Stimulated activated naive CD8-positive, alpha-beta T cell treated with anti-CD3 and anti-CD28 coated beads, Interleukin-15, Interleukin-2, amounts not matched to agents 100 U/mL and 50 U/mL, for 24 hours (primary cell): Measurements from ENCODE around the gene QRFP.
"Not testable (repeated sequence)": the region's sequence is repeated elsewhere in the genome, so short reads cannot be mapped to it uniquely, and the experiment has no call there.

Source experiments
- ATAC-seq: fragments of 150-1000 bp; cut with Tn5 transposase; one replicate; pipeline ENCODE4 v1.10.0; 2021
- DNase-seq: peaks from one replicate; pipeline ENCODE4 v3.0.0; 2021

Gene QRFP

DNA sequence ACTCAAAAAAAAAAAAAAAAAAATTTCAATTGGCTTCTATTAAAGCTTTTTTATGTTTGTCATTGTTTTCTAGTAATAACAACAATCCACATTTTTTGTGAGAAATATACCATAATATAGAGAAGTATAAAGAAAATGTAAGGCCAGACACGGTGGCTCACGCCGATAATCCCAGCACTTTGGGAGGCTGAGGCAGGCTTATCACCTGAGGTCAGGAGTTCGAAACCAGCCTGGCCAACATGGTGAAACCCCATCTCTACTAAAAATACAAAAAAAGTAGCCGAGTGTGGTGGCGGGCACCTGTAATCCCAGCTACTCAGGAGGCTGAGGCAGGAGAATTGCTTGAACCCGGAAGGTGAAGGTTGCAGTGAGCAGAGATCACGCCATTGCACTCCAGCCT lies 48.1 kb downstream of the QRFP start:
- DNase-seq, ATAC-seq: not testable (repeated sequence)

- ATAC-seq: no peak
These were observed 49.0 kb downstream of the QRFP start for GRCh38 chr9:130847306-130848217.

DNA sequence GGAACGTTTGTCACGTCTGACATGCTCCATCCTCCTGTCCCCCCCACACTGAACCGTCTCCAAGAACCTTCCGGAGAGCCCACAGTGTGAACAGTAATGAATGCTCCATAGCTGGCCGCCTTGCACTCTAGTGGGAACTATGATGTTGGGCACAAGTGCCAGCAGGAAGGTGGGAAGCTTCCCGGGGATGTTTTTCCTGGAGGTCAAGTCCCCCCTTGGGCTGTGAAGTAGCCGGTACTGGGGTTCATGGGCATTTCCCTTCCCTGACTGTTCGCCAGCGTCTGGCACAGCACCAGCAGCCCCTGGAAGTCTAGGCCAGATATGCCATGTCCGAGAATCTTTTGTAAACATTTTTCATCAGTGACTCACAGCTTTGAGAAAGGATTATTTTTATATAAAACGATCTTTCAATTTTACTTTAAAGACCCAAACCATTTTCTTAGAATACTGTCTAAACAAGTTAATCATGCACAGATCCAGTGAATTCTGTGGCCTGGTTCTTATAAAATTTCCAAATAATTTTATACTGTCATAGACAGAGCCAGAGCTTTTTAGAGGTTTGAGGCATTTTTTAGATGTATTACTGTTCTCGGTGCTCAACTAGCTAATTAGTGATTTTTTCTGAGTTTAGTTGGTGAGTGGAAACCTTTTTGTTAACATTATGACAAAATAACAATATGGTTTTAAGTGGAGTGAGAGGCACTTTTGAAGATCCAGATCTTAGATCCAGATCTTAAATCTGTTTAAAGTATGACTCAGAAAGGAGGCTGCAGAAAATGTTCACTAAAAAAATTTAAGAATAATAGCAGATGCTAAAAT lies 49.9 kb downstream of the QRFP start:
- ATAC-seq (no peak), DNase-seq (no peak)

More at GRCh38 chr9:130847306-130848217, 49.0 kb downstream of the QRFP start:
- no peak for DNase-seq

DNA sequence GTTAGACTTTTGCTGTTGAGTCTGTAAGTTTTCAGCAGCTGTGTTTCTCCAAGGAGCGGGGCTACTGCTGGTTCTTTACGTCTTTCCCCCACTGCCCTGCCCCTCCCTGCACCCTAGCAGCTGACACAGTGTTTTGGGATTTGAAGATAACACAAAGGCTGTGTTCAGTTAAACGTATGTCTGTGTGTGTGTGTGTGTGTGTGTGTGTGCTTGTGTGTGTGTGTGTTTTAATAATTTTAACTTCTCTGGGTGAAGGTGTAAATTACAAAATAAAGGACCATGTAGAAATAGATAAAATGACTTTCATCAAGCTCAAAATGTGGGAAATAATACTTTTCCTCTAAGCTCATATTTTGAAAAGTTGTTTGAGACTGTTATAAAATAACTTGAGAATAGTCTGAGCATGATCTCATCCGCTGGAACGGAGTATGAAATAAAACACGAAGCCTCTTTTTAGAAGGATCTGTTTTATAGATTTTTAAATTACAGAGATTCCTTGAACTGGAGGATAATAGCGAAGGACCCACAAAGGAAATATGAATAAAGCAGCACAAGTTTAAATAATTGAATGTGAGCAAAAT lies 50.6 kb downstream of the QRFP start:
- ATAC-seq (no peak), DNase-seq (no peak)

- ATAC-seq: no peak
- no peak for DNase-seq
These were observed 51.4 kb downstream of the QRFP start for GRCh38 chr9:130845254-130845653.

- ATAC-seq: no peak
These were observed 52.6 kb downstream of the QRFP start for GRCh38 chr9:130844044-130844451.

GRCh38 chr9:130843049-130843908 lies 53.3 kb downstream of the QRFP start:
- no peak for DNase-seq
- no peak for ATAC-seq

More at GRCh38 chr9:130844044-130844451, 52.6 kb downstream of the QRFP start:
- no peak for DNase-seq
